D721Med (cell line): ENCODE data around the gene ZHX3.

Experiments
- DNase-seq: peaks from one replicate; pipeline ENCODE4 v3.0.0; 2011; ENCODE audit warnings: low spot score; ENCODE audit not compliant: insufficient read length
- FAIRE-seq: peaks from 2 replicates; lab custom pipeline; 2011; peaks lifted over from hg19 to GRCh38; lab: Jason Lieb, UNC
- TF ChIP-seq, protein P1 (sequence below): IDR thresholded peaks from 2 replicates; pipeline ENCODE4 v1.5.1; 2012; ENCODE audit warnings: mild to moderate bottlenecking, control low read depth; ENCODE audit not compliant: insufficient read depth; ENCODE audit errors: missing control alignments

ZHX3 gene

DNA sequence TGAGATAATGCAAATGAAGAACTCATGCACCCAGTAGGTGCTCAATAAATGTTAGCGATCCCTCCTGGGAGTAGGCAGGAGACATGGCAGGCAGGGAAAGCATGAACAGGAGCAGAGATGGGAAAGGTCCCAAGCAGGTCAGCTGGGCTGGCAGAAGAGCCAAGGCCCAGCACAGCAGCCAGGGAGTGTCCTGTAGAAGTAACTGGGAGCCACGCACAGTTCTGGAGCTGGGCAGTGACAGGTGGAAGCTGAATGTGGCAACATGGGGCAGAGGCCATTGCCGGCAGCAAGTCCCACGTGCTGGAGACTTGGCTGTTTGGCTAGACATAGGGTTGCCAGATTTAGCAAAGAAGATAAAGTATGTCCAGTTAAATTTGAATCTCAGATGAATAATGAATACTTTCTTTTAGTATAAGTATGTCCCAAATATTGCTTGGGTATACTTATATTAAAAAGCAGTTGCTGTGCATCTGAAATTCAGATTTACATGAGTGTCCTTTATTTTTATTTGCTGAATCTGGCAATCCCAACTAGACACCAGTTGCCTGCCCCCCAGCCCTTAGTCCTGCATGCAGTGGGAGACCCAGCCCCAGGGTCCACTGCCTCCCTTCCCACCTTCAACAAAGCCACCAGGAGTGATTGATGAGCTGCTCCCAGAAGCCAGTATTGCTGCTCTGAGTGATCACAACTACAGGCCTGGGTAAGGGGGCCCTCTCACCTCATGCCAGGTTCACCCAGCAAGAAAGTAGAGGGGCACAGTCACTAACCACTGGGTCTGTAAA lies 19.4 kb upstream of the ZHX3 start:
- TF ChIP-seq, protein P1, sequence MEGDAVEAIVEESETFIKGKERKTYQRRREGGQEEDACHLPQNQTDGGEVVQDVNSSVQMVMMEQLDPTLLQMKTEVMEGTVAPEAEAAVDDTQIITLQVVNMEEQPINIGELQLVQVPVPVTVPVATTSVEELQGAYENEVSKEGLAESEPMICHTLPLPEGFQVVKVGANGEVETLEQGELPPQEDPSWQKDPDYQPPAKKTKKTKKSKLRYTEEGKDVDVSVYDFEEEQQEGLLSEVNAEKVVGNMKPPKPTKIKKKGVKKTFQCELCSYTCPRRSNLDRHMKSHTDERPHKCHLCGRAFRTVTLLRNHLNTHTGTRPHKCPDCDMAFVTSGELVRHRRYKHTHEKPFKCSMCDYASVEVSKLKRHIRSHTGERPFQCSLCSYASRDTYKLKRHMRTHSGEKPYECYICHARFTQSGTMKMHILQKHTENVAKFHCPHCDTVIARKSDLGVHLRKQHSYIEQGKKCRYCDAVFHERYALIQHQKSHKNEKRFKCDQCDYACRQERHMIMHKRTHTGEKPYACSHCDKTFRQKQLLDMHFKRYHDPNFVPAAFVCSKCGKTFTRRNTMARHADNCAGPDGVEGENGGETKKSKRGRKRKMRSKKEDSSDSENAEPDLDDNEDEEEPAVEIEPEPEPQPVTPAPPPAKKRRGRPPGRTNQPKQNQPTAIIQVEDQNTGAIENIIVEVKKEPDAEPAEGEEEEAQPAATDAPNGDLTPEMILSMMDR: no peak
- FAIRE-seq: no peak

DNA sequence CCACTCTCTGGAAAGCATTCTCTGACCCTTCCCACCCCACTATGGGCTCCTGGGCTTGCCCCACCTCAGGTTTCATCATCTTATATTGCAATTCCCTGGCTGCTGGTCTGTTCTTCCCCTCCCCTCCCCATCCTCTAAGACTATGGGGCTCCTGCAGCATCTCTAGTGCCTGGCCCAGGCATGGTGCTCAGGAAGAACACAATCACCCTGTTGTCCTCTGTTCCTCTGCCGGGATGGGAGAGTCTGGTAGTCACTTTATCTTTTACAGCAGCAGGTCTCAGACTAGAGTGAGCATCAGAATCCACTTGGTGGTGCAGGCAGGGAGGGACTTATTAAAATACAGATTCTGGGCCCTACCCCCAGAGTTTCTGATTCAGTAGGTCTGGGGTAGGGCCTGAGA lies 18.1 kb upstream of the ZHX3 start:
- TF ChIP-seq, protein P1: no peak
- FAIRE-seq: no peak
- no peak for DNase-seq

More for the DNA sequence above, 19.4 kb upstream of the ZHX3 start:
- no peak for DNase-seq

DNA sequence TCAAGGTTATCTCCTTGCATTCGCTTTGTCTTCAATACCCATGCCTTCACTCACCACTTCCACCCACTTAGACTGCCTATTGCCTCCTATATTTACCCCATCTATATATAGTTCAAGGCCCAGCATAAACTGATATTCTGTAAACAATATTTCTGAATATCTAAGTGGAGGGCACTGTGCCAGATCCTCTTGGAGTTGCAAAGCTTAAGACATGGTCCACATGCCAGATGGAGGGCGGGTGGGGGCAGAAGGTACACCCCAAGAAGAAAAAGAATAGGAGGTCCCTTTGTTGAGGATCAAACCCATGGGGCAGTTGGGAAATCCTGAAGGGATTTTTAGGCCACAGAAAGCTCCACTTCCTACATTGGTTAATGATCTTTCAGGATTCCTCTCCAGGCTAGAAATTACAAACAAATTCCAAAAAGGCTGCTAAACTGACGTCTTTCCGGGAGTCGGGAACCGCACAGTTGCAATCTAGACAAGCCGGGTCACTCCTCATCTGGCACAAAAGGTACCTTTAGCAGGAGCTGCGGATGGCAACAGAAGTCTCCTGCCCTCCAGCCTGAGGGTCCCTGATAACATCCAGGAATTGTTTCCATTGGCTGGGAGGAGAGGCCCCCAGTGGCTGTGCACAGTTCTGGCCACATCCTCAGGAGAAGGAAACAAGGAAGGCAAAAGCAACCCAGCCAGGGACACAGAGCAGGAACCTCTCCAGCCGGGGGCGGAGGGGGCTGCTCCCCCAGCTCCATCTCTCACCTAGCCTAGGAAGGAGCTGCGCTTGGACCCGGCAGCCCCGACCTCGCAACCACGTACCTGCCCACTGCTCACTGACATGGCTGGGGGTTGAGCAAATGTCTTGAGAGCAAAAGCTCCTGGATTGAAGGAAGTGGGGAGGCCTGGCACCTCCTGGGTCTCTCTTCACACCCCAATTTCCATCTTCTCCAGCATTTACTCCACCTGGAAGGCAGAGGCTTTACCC lies 17.2 kb upstream of the ZHX3 start:
- TF ChIP-seq, protein P1: no peak
- DNase-seq (no peak), FAIRE-seq (no peak)

DNA sequence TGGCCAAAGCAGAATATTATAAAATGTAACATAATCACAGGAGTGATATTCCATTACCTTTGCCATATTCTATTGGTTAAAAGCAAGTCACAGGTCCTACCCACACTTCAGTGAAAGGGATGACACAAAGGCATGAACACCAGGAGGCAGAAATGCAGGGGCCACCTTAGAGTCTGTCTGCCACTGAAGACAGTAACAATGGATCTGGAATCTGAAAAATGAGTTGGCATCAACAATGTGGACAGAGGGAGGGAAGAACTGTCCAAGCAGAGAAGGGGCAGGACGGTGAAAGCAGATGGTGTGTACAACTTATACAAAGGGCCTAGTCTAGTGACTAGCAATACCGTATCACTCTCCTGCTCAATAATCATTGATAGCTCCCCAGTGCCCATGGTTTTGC lies 16.5 kb upstream of the ZHX3 start:
- FAIRE-seq (no peak), DNase-seq (no peak)
- TF ChIP-seq, protein P1: no peak

DNA sequence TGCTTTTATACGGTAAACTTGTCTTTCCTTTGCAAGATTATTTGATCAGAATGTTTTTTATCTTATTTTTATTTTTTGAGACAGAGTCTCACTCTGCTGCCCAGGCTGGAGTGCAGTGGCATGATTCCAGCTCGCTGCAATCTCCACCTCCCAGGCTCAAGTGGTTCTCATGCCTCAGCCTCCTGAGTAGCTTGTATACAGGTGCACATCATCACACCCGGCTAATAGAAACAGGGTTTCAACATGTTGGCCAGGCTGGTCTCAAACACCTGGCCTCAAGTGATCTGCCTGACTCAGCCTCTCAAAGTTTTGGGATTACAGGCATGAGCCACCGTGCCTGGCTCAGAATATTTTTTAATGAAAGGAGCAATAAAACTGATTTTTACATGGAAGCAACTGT lies 14.2 kb upstream of the ZHX3 start:
- no peak for DNase-seq
- TF ChIP-seq, protein P1: no peak
- FAIRE-seq: no peak

DNA sequence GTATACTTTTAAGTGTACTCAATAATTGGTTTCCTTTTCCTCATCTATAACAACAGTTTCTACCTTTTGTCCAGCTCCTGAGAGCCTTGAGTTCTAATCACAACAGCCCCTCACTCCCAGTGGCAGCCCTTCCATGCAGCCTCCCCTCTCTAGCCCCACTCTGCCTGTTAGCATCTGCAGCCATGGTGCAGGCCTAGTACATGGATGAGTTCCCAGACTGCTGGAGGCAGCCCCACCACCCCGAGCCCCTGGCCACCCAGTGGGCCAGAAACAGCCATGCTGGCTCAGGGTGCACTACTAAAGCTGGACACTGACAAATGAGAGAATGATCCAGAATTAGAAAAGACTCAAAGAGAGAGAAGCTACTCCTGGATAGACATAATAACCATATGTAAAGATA lies 13.4 kb upstream of the ZHX3 start:
- FAIRE-seq (no peak), DNase-seq (no peak)
- TF ChIP-seq, protein P1: no peak
